GM23248 (cell line): Measurements from ENCODE around the gene RAD51B. TPM values are rescaled to one million over a fixed set of nuclear protein-coding genes. Genes with fewer than 3 reads are reported as not detected.

Experiments used
- DNase-seq: peaks from one replicate; pipeline ENCODE4 v3.0.0-alpha.2; 2015
- H2AFZ ChIP-seq: fragments of 200-600 bp; sonication (generic); 2 replicates; pipeline ENCODE4 v1.6.1; 2016; ENCODE audit warnings: antibody characterized with exemption
- H3F3A ChIP-seq: fragments of 200-600 bp; sonication (generic); 2 replicates; pipeline ENCODE4 v1.6.1; 2016; ENCODE audit warnings: mild to moderate bottlenecking, antibody characterized with exemption, mixed run types; ENCODE audit not compliant: insufficient read depth
- H3K27ac ChIP-seq: fragments of 200-600 bp; sonication (generic); 2 replicates; pipeline ENCODE4 v1.5.1; 2016; ENCODE audit warnings: mild to moderate bottlenecking
- H3K27me3 ChIP-seq: fragments of 200-600 bp; sonication (generic); replicated peaks from 2 replicates; pipeline ENCODE4 v1.6.1; 2016; ENCODE audit warnings: mild to moderate bottlenecking; ENCODE audit not compliant: insufficient read depth
- H3K36me3 ChIP-seq: fragments of 200-600 bp; sonication (generic); 2 replicates; pipeline ENCODE4 v1.6.1; 2016; ENCODE audit warnings: low read depth, mild to moderate bottlenecking
- H3K4me1 ChIP-seq: fragments of 200-600 bp; sonication (generic); 2 replicates; pipeline ENCODE4 v1.6.1; 2016; ENCODE audit warnings: mild to moderate bottlenecking; ENCODE audit not compliant: insufficient read depth
- H3K4me2 ChIP-seq: fragments of 200-600 bp; sonication (generic); one replicate; pipeline ENCODE4 v1.6.1; 2016; ENCODE audit warnings: mild to moderate bottlenecking; ENCODE audit not compliant: unreplicated experiment
- H3K4me3 ChIP-seq: fragments of 200-600 bp; sonication (generic); 2 replicates; pipeline ENCODE4 v1.5.1; 2016; ENCODE audit warnings: mild to moderate bottlenecking
- H3K79me2 ChIP-seq: fragments of 200-600 bp; sonication (generic); 2 replicates; pipeline ENCODE4 v1.6.1; 2016; ENCODE audit warnings: mild to moderate bottlenecking; ENCODE audit not compliant: insufficient read depth
- H3K9ac ChIP-seq: fragments of 200-600 bp; sonication (generic); 2 replicates; pipeline ENCODE4 v1.6.1; 2016; ENCODE audit warnings: mild to moderate bottlenecking
- H3K9me2 ChIP-seq: fragments of 200-600 bp; sonication (generic); 2 replicates; pipeline ENCODE4 v1.6.1; 2016; ENCODE audit warnings: mixed run types, mild to moderate bottlenecking, moderate library complexity; ENCODE audit not compliant: insufficient read depth
- H3K9me3 ChIP-seq: fragments of 200-600 bp; sonication (generic); one replicate; pipeline ENCODE4 v1.6.1; 2017; ENCODE audit warnings: low read depth
- H4K20me1 ChIP-seq: fragments of 200-600 bp; sonication (generic); 2 replicates; pipeline ENCODE4 v1.6.0; 2016; ENCODE audit not compliant: insufficient read depth
- EZH2 ChIP-seq: fragments of 200-600 bp; sonication (generic); IDR thresholded peaks from 2 replicates; pipeline ENCODE4 v1.6.1; 2018; ENCODE audit warnings: antibody characterized with exemption, mild to moderate bottlenecking; ENCODE audit not compliant: insufficient read depth, poor library complexity, severe bottlenecking
- EZH2phosphoT487 ChIP-seq: fragments of 200-600 bp; sonication (generic); IDR thresholded peaks from 2 replicates; pipeline ENCODE4 v1.6.1; 2018; ENCODE audit warnings: antibody characterized with exemption, moderate library complexity, mild to moderate bottlenecking, low read depth; ENCODE audit not compliant: insufficient read depth
- WGBS, 2 experiments: methylation state at CpG; one replicate each; pipeline ENCODE4 v1.1.6; 2015 to 2017; ENCODE audit warnings: low lambda C conversion rate in 2 of 2, low coverage in 1 of 2; ENCODE audit errors: missing lambda C conversion rate in 2 of 2; 5-methylcytosine and 5-hydroxymethylcytosine counted together
- in situ Hi-C: fragments of 300-500 bp; cut with MboI; formaldehyde crosslinking; loops from 2 replicates; pipeline ENCODE4 v1.15.0; 2020
- polyA plus RNA-seq: library from polyadenylated mRNA; unstranded; fragments of >200 nt; fragmentation: Nextera tagmentation; extraction: Ambion mirVana; gene quantifications from 2 replicates; pipeline ENCODE4 v1.2.1, GENCODE V29; 2016
- total RNA-seq: library from RNA; depleted of rRNA; stranded (reverse); fragments of >200 nt; shearing (Covaris generic); gene quantifications from 2 replicates; pipeline ENCODE4 v1.2.3, GENCODE V29; 2014

Gene RAD51B
- total and polyA plus RNA-seq, 2 experiments from 2014 or later, result 4.0 to 8.8 TPM

DNA sequence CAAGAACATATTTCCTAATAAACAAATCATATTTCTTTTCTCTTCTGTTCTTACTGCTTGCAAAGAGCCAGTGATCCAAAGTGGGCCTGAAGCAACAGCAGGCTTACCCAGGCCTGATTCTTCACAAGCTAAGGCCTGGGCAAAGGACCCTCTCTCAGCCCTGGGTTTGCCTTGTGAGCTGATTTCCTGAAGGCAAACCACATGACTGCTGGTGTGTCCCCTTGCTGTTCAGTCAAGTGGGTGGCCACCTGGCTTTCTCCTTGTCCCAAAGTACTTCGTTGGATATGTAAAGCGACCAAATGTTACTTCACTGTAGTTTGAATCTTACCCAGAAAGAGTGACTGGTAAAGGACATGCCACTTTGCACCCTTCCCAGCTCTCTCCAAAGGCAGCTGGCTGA lies 580.4 kb downstream of the RAD51B start:
- H3K9ac ChIP-seq, result no peak overlapping the region
- no peak overlapping the region for H3K4me3 ChIP-seq
- no peak for DNase-seq
- H3K4me2 ChIP-seq, result no peak overlapping the region
- no peak for TF ChIP-seq EZH2phosphoT487
- TF ChIP-seq EZH2, result no peak
- no peak overlapping the region for H2AFZ ChIP-seq
- H3K9me3 ChIP-seq, result no peaks in the 10 kb centered on the region
- no peaks in the 10 kb centered on the region for H3K27me3 ChIP-seq
- no peak overlapping the region for H3K27ac ChIP-seq
- H3K36me3 ChIP-seq, result no peaks in the 10 kb centered on the region
- no peaks in the 10 kb centered on the region for H3K9me2 ChIP-seq
- H4K20me1 ChIP-seq, result no peaks in the 10 kb centered on the region
- in situ Hi-C loops, result no loop called here
- H3K4me1 ChIP-seq, result peaks cover 77% of the 10 kb centered on the region
- 78 to 88% methylated on average over 2 of the region's 2 CpGs for WGBS, 2 experiments
- no peaks in the 10 kb centered on the region for H3K79me2 ChIP-seq
- H3F3A ChIP-seq, result peaks cover 63% of the 10 kb centered on the region

DNA sequence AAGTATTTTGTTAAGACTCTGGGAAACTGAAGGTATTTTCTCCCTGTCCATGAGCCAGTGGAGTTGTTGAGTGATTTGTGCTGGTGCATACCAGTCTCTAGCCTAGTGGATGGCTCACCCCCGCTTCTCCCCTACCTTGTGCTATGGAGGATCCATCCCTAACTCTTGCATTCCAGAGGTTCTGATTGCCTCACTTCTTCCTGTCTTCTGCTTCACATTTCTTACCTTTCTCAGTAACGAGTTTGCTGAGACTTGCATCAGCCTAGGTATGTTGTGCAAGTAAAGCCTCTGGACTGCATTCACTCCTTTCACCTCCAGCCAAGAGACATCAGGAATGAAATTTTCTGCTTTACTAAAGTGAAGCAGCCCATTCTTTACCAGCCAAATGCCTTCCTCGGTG lies 581.7 kb downstream of the RAD51B start:
- Histone ChIP-seq H4K20me1 (no peaks in the 10 kb centered on the region), H3K79me2 (no peaks in the 10 kb centered on the region), H3K9me2 (no peaks in the 10 kb centered on the region), H3K4me1 (peaks cover 75% of the 10 kb centered on the region), H3K9me3 (no peaks in the 10 kb centered on the region), H3K27me3 (no peaks in the 10 kb centered on the region), H3K4me3 (no peak overlapping the region), H3K27ac (peak overlapping the region; percentile 10; the same call in 1 of the 2 replicates), H3K4me2 (no peak overlapping the region), H3K36me3 (no peaks in the 10 kb centered on the region), H3K9ac (no peak overlapping the region), H3F3A (peaks cover 64% of the 10 kb centered on the region), H2AFZ (no peak overlapping the region)
- TF ChIP-seq EZH2 (no peak), EZH2phosphoT487 (no peak)
- WGBS, 2 experiments, result 74 to 77% methylated on average over 3 of the region's 3 CpGs
- DNase-seq, result peak; percentile 19
- in situ Hi-C loops, result no loop called here

GRCh38 chr14:68401855-68402254 lies 582.3 kb downstream of the RAD51B start:
- H3K4me3 ChIP-seq, result no peak overlapping the region
- H3K36me3 ChIP-seq, result no peaks in the 10 kb centered on the region
- no peaks in the 10 kb centered on the region for H3K9me2 ChIP-seq
- H2AFZ ChIP-seq, result no peak overlapping the region
- H4K20me1 ChIP-seq, result no peaks in the 10 kb centered on the region
- 98% methylated on average over 4 of the region's 4 CpGs for WGBS, 2 experiments
- no peaks in the 10 kb centered on the region for H3K79me2 ChIP-seq
- DNase-seq, result no peak
- no peaks in the 10 kb centered on the region for H3K9me3 ChIP-seq
- no peak overlapping the region for H3K27ac ChIP-seq
- H3K27me3 ChIP-seq, result no peaks in the 10 kb centered on the region
- no peak for TF ChIP-seq EZH2phosphoT487
- TF ChIP-seq EZH2, result no peak
- no peak overlapping the region for H3K4me2 ChIP-seq
- H3K9ac ChIP-seq, result no peak overlapping the region
- in situ Hi-C loops, result no loop called here
- H3F3A ChIP-seq, result peaks cover 58% of the 10 kb centered on the region
- H3K4me1 ChIP-seq, result peaks cover 73% of the 10 kb centered on the region

DNA sequence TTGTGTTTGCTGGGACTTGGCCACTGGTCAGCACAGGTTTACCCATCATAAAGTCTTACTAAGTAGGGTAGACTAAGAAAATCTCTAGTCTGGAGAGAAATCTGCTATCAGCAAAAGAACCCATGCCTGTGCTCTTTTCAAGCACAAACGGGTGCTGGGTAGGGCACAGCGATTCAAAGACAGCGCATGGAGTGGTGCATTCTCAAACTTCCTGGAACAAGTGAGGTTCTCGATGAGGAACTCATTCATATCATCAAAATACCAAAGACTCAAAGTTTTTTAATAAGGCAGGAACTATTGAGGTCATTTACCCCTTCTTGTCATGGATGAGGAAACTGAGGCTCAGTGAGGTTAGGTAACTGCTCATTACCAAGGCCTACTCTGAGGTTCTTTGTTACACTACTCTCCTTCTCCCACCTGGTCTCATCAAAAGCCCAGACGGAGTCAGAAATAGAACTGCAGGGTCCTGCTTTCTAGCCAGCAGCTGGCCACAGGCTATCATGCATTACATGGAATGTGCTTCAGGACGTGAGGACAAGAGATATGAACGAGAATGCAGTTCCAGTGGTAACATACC lies 583.0 kb downstream of the RAD51B start:
- Histone ChIP-seq H3K4me1 (peaks cover 66% of the 10 kb centered on the region), H3K27ac (peak overlapping the region; percentile 66), H3K9ac (no peak overlapping the region), H3K9me3 (no peaks in the 10 kb centered on the region), H3F3A (peaks cover 51% of the 10 kb centered on the region), H3K36me3 (no peaks in the 10 kb centered on the region), H2AFZ (no peak overlapping the region), H4K20me1 (no peaks in the 10 kb centered on the region), H3K79me2 (no peaks in the 10 kb centered on the region), H3K27me3 (no peaks in the 10 kb centered on the region), H3K9me2 (no peaks in the 10 kb centered on the region), H3K4me3 (no peak overlapping the region), H3K4me2 (peak overlapping the region; percentile 42)
- in situ Hi-C loops, result no loop called here
- 96 to 98% methylated on average over 7 of the region's 7 CpGs for WGBS, 2 experiments
- DNase-seq, result no peak
- TF ChIP-seq EZH2phosphoT487 (no peak), EZH2 (no peak)
